GM18870 (cell line): ENCODE data around the gene SEMA5A.

ENCODE experiments used
- ATAC-seq: cut with Tn5 transposase; IDR thresholded peaks from one replicate; pipeline ENCODE4 v1.9.1; 2021; ENCODE audit warnings: moderate library complexity; ENCODE audit not compliant: unreplicated experiment

Gene SEMA5A, protein sequence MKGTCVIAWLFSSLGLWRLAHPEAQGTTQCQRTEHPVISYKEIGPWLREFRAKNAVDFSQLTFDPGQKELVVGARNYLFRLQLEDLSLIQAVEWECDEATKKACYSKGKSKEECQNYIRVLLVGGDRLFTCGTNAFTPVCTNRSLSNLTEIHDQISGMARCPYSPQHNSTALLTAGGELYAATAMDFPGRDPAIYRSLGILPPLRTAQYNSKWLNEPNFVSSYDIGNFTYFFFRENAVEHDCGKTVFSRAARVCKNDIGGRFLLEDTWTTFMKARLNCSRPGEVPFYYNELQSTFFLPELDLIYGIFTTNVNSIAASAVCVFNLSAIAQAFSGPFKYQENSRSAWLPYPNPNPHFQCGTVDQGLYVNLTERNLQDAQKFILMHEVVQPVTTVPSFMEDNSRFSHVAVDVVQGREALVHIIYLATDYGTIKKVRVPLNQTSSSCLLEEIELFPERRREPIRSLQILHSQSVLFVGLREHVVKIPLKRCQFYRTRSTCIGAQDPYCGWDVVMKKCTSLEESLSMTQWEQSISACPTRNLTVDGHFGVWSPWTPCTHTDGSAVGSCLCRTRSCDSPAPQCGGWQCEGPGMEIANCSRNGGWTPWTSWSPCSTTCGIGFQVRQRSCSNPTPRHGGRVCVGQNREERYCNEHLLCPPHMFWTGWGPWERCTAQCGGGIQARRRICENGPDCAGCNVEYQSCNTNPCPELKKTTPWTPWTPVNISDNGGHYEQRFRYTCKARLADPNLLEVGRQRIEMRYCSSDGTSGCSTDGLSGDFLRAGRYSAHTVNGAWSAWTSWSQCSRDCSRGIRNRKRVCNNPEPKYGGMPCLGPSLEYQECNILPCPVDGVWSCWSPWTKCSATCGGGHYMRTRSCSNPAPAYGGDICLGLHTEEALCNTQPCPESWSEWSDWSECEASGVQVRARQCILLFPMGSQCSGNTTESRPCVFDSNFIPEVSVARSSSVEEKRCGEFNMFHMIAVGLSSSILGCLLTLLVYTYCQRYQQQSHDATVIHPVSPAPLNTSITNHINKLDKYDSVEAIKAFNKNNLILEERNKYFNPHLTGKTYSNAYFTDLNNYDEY

DNA sequence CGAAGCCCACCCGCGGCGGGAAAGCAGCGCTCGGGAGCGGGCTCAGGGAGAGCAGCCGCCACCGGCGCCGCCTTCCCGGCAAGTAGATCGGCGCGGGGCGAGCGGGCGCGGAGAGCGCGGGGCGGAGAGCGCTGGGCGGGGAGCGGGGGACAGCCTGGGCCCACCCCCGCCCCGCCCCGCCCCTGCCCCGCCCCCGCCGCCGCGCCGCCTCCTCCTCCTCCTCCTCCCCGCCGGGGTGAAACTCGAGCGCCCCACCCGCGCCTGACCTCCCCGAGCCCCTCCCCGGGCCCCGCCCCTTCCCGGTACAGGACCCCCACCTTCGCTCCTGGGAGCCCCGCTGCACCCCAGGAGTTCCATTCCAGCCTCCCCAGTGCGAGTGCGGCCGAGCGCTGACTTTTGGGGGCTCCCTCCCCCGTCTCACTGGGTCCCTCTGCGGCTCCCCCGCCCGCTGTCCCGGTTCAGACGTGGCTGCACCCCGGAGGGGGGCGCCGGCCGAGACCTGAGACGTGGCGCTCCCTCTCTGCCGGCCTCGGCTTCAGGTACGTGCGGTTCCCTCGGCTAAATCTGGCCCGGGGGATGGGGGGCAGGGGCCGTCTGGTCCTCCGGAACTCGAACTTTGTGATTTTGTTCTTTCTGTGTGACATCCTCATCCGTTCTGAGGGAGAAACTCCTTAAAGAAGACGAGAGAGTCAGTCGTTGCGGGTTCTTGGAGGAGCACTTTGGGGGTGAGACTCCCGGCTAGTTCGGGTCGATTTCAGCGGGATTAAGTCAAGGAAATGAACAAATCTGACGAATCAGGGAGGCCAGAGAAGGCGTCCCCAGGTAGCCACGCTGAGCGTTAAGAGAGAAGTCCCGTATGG lies at the start of gene SEMA5A:
Gene SEMA5A (minus strand): TSS at position 84 of the 860 bp plus-strand sequence. CDS start 166,129 bp downstream, outside the sequence.
- no peak for ATAC-seq

DNA sequence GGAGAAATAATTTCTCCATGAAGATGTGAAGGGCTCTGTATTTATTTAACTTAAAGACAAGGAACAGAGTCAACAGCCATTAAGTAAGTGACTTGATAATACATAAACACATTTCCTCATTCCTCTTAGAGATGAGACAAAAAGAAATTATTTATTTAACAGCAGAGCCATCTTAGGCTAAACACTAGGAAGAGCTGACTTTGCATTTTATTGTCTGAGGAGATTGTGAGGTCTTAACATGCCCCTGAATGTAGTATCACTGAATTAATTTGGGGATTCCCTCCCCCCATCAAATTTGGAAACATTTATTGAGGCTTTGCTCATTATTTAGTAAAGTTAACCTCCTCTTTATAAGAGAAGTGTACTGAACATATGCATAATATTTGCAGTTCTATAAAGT lies 49.0 kb upstream of the SEMA5A start:
- ATAC-seq: no peak

DNA sequence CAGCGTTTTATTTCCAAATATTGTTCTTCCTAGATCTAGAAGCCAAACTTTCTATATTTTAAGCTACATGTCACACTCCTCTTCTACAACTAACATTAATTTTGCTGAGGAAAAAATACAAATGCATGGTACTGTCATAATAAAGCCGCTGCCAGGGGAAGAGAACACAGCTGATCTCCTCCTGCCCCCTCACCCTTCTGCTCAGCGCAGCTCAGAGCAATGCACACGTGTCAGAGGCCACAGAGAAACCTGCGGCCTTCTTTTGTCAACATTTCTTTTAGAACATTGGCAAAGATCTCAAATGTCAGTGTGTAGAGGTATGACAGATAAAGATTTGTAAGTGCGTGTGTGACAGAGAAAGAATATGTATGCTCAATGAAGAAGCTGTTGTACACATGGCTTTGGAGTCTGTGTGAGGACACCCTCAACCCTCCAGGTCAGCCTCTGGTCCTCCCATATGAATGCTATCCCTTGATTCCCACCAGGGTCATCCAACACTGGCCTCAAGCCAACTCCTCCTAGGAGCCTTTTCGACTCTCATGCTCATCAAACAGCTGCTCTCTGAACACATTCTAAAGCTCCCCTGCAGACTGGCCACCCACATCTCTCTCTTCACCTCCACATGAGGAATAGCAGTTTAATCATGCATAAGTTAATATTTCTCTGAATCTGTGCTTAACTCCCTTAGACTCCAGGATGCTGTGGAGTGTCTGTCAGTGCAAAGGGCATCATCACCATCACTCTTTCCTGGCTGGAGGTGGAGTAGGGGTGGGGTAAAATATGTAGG lies 43.4 kb upstream of the SEMA5A start:
- ATAC-seq: no peak

DNA sequence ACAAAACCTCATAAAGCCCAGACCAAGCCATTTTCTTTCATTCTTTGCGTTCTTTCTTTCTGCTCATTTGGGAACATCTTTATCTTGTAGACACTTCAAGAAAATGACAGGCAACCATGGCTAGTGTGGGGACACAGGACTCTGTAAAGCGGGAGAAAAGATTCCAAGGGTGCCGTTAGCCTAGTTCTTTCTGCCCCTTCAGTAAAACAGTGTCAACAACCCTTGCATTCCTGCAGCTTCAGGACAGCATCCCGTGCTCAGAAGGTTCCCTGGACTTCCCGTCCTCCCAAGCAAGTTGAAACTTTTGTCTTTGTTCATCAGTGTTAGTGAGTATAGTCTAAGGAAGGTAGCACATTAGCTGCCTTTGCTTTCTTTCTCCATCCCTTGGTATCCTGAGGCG lies 42.4 kb upstream of the SEMA5A start:
- ATAC-seq: no peak

DNA sequence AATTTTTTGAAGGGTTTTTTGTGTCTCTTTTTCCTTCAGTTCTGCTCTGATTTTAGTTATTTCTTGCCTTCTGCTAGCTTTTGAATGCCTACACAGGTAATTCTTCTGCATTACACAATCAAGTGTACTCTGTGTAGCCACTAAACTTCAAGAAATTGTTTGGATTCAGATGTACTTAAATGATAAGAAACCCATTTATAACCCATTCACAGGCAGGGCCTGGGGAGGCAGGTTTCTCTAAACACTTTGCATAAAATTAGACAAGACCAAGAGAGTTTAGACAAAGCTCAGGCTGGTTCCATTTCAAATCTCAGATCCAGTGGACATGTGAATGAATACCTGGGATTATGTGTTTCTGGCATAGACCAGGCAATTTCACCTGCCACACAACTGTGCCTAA lies 41.3 kb upstream of the SEMA5A start:
- ATAC-seq: no peak

DNA sequence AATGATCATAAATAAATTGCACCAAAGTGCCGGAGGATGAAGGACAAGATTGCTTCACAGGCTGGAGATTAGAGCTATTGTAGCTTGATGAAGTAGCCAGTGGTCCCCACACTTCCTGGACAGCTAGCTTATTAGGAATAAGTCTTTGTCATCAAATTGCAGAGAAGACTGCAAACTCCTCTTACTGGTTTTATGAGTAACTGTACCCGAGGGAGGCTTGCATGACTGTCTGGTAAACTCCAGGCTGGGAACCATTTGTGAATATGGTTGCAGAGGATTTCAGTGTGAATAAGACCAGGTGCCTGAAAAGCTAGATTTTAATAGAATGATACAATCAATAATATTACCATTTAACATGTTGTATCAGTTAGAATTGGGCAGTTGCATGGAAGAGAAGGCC lies 36.5 kb upstream of the SEMA5A start:
- no peak for ATAC-seq

DNA sequence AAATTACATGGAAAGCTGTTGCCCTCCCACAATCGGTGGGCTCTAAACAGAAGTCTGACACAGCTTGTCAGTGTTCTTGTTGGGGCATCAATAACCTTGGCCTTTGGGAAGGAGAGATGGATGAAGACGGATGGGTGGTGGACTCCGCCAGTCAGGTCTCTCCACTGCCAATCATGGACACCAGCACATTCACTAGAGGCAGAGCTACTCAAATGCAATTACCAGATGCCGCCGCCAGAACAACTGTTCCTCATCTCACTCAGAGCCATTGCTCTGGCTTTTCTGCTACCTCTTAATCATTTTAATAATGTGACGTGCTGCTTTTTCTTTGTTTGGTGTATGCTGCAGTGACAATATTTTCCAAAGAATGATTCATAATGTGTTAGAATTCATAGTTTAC lies 27.9 kb upstream of the SEMA5A start:
- ATAC-seq: no peak

DNA sequence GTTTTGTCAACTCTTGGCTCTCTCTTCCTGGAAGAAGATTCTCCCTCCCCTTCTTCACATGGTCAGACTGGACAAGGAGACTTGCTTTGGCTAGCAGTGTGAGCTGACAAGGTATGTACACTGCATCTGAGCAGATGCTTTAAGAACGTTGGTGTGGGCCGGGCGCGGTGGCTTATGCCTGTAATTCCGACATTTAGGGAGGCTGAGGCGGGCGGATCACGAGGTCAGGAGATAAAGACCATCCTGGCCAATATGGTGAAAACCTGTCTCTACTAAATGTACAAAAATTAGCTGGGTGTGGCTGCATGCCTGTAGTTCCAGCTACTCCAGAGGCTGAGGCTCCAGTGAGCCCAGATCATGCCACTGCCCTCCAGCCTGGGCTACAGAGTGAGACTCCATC lies 26.4 kb upstream of the SEMA5A start:
- no peak for ATAC-seq

DNA sequence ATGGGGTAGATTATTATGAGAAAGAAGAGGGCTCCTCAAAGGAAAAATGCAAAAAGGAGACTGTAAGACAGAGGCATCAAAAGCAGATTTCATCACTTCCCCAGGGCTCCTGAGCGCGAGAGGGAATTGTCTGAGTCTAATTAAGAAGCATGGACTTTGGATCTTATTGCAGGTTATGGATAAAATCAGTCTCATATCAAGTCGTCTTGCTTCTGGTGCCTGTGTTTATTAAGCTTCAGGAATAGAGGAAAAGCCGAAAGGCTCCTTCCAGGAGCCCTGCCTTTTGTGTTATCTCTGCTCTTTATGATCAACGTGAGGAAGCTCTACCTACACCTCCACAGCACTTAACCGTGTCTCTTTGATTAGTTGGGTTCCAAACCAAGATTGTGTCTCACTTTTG lies 25.0 kb upstream of the SEMA5A start:
- no peak for ATAC-seq

DNA sequence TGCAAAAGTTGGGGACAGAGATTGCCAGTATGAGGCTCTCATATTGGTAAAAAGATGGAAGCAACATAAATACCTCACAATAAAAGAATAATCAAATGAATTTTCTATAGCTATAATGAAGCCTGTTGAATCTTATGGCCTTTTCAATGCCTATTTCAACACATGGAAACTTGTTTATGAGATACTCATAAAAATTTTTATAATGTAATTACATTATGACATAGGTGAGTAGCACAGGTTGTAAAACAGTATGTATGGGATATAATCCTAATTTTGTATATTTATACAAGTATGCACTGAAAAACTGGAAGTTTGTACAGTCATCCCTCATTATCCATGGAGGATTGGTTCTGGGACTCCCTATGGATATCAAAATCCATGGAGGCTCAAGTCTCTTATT lies 21.2 kb upstream of the SEMA5A start:
- no peak for ATAC-seq

DNA sequence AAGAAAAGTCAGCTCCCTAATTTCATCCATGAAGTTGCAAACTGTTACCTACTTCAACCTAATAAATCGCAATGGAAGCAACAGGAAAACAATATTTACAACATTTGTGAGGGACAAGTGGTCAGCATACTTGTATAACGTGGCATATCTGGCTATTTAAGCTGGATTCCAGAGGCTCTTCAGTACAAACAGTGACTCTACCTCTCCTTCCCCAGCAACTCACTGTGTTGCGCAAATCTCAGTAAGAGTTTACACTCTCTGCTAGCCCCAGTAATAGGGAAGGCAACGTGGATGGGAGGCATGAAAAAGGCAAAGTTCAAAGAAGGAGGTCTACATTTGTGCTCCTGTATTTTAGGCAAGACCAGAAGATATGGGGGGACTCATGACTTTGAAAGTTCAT lies 18.9 kb upstream of the SEMA5A start:
- no peak for ATAC-seq

DNA sequence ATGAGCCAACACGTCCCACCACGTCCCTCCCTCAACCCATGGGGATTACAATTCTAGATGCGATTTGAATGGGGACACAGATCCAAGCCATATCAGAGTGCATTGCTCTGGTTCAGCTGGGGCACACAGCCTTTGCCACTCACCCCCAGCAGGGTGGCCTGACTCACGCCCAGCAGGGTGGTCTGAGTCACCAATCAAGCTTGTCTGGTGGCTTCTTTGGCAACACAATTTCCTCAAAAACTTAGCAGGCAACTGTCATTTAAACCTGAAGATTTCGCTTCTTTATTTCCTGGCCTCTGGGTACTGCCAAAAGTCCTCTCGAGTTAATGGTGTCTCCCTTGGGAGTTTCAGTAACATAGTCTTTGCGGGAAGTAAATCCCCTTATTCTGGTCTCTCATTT lies 16.3 kb upstream of the SEMA5A start:
- ATAC-seq: no peak

DNA sequence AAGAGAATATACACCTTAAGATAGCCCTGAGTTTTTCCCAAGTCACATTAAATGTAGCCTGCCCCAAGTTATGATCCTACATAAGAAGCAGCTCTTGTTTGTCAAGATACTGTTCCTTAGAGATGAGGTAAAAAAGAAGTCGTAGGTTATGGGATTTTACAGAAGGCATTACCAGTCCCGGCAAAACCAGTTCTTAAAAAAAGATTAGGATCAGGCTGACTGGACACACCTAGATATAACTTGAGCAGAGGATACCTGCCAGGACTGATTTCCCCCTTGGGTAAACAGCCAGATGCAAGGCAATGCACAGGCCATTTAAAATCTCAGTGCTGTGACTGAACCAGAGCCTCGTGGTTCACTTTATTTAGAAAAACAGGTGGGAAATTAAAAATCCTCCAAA lies 14.1 kb upstream of the SEMA5A start:
- ATAC-seq: no peak

DNA sequence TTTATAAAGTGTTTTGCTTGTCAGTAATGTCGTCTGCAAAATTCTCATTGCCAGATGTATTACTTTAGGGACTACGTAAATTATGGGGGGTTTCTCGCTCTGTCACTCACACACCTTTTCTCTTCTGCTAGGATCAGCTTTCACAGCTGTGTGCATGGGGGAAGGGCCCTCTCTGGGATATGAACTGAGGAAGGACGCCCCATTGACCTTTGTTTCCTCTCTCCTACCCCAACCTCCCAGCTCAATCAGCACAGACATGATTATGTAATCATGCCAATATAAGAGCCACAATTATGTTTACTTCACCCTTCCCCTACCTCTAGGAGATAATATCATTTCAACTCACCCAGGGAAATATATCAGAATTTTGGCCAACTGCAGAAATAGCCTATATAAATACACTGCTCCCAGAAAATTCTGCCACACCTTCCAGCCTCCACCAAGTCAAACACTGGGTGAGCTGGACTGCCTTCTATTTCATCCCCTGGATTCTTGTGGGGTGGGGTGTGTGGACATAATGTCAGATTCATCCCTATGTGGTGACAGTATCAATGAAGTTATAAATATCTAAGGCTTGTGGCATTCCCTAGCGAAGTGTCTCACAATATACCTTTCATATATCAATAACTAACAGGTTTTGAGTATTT lies 12.6 kb upstream of the SEMA5A start:
- no peak for ATAC-seq

DNA sequence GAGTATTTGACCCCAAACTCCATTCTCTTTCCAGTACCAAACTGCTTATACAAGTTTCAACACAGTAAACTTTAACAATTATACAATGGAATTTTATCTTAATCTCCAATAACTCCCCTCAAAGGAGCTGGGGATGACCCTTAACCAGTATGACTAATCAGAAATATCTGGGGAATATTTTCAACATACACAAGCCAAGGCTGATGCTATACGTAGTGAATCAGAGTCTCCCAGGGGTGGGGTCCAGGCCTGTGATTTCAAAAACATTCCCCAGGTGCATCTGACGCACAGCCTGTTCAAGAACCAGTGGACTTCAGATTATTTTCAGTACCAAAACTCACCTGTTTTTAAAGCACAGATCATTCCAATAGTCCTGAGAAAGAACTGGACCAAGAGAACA lies 11.8 kb upstream of the SEMA5A start:
- ATAC-seq: no peak

DNA sequence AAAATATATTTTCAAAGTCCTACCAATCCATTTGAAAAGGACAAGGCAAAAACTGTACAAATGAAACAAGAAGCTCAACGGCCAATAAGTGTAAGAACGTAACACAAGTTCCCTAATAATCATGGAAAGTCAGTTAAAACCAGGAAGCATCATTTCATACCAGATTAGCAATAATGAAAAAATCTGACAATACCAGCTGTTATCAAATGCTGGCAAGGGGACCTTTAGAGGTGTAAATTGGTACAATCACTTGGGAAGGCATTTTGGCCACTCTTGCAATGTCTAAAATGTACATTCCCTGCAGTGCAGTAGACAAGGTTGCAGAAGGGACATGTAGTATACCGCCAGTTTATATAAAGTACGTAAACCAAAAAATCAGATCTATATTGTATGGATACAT lies 10.1 kb upstream of the SEMA5A start:
- no peak for ATAC-seq

DNA sequence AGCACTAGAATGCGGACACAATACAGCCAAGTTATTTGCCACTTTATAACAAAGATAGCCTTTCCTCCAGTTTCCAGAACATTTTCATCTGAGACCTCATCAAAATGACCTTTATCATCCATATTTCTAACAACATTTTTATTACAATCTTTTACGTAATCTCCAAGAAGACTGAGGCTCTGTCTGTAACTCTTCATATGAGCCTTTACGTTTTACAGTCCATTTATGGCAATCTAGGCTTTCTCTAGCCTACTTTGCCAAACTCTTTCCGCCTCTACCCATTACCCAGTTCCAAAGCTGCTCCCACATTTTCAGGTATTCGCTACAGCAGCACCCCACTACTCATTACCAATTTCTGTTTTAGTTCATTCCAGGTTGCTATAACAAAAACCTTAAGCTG lies 8.2 kb upstream of the SEMA5A start:
- no peak for ATAC-seq

DNA sequence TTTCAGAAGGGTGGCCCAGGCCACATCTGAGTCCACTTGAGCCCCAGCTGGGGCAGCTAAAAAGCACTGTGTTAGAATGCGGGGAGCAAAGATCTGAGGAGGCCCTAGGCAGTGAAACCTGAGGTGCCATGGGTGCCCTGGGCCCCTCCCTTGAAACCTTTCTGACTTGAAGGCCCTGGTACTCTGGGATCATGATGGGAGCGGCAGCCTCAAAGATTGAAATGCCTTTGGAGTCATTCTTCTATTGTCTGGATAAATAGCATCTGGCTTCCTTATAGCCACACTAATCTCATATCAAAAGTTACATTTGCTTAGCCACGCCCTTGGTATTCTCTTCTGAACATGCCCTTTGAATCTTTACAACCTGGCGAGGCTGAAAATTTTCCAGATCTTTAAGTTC lies 7.7 kb upstream of the SEMA5A start:
- no peak for ATAC-seq
